Coronary artery (tissue), 2 donors: ENCODE results near the gene ZDHHC3.

ENCODE experiments used
- DNase-seq: peaks from one replicate; pipeline ENCODE4 v3.0.0-alpha.2; 2017; ENCODE audit warnings: low spot score
- H3K27ac ChIP-seq, 2 donors: fragments of 200-600 bp; sonication (generic); one replicate each; pipeline ENCODE4 v1.5.1; 2016 to 2019
- H3K4me3 ChIP-seq: fragments of 200-600 bp; sonication (generic); 2 replicates; pipeline ENCODE4 v1.5.1; 2016; ENCODE audit warnings: mild to moderate bottlenecking, moderate library complexity
- CTCF ChIP-seq: fragments of 200-600 bp; sonication (generic); IDR thresholded peaks from one replicate; pipeline ENCODE4 v1.5.1; 2019; ENCODE audit warnings: antibody characterized with exemption

ZDHHC3 gene

GRCh38 chr3:44942202-44942921 lies 33.6 kb downstream of the ZDHHC3 start:
- no peak for DNase-seq
- no peak overlapping the region for H3K27ac ChIP-seq
- no peak overlapping the region for H3K4me3 ChIP-seq
- TF ChIP-seq CTCF: no peak

GRCh38 chr3:44939581-44940036 lies 36.4 kb downstream of the ZDHHC3 start:
- Histone ChIP-seq H3K4me3 (no peak overlapping the region), H3K27ac (no peak overlapping the region)
- no peak for DNase-seq
- no peak for TF ChIP-seq CTCF

- H3K27ac ChIP-seq: no peak overlapping the region
- no peak overlapping the region for H3K4me3 ChIP-seq
- no peak for DNase-seq
- no peak for TF ChIP-seq CTCF
These were observed 42.7 kb downstream of the ZDHHC3 start for GRCh38 chr3:44932986-44933944.

GRCh38 chr3:44932271-44932670 lies 43.7 kb downstream of the ZDHHC3 start:
- Histone ChIP-seq H3K4me3 (no peak overlapping the region), H3K27ac (no peak overlapping the region)
- no peak for DNase-seq
- no peak for TF ChIP-seq CTCF

- no peak for TF ChIP-seq CTCF
- Histone ChIP-seq H3K27ac (no peak overlapping the region), H3K4me3 (no peak overlapping the region)
- no peak for DNase-seq
These were observed 44.2 kb downstream of the ZDHHC3 start for GRCh38 chr3:44931791-44932190.

- no peak overlapping the region for H3K4me3 ChIP-seq
- no peak for DNase-seq
- no peak for TF ChIP-seq CTCF
- no peak overlapping the region for H3K27ac ChIP-seq
These were observed 45.1 kb downstream of the ZDHHC3 start for GRCh38 chr3:44930911-44931310.
